Epithelial cell of esophagus (primary cell): ENCODE measurements around the gene TTR.

Experiments
- DNase-seq: peaks from one replicate; pipeline ENCODE4 v3.0.0; 2010; ENCODE audit warnings: low read depth
- H3K4me3 ChIP-seq: 2 replicates; pipeline ENCODE4 v1.5.1; 2011; ENCODE audit warnings: mild to moderate bottlenecking, low read length, control low read depth
- TF ChIP-seq, protein P1 (sequence below): IDR thresholded peaks from 2 replicates; pipeline ENCODE4 v1.5.1; 2011; ENCODE audit warnings: low read depth, mild to moderate bottlenecking, low read length, control low read depth, inconsistent platforms; ENCODE audit not compliant: insufficient read depth; ENCODE audit errors: missing control alignments

The TTR gene

DNA sequence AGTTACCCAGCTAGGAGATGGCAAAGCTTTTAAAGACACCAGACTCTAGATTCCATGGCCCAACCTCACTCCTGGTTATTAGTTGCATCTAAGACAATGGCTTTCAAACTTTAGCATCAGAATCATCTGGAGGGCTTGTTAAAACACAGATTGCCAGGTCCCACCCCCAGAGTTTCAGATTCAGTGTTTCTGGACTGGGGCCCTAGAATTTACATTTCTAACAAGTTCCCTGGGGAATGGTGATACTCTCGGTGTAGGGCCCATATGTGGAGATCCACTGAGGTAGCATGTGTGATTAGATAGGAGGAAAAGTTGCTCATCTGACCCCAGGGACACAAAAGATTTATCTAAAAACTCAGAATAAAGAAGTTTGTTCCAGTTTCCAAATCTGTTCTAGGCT is 14.5 kb upstream of the TTR start:
- no peak for DNase-seq
- no peak overlapping the region for H3K4me3 ChIP-seq
- TF ChIP-seq, protein P1, sequence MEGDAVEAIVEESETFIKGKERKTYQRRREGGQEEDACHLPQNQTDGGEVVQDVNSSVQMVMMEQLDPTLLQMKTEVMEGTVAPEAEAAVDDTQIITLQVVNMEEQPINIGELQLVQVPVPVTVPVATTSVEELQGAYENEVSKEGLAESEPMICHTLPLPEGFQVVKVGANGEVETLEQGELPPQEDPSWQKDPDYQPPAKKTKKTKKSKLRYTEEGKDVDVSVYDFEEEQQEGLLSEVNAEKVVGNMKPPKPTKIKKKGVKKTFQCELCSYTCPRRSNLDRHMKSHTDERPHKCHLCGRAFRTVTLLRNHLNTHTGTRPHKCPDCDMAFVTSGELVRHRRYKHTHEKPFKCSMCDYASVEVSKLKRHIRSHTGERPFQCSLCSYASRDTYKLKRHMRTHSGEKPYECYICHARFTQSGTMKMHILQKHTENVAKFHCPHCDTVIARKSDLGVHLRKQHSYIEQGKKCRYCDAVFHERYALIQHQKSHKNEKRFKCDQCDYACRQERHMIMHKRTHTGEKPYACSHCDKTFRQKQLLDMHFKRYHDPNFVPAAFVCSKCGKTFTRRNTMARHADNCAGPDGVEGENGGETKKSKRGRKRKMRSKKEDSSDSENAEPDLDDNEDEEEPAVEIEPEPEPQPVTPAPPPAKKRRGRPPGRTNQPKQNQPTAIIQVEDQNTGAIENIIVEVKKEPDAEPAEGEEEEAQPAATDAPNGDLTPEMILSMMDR, result no peak

DNA sequence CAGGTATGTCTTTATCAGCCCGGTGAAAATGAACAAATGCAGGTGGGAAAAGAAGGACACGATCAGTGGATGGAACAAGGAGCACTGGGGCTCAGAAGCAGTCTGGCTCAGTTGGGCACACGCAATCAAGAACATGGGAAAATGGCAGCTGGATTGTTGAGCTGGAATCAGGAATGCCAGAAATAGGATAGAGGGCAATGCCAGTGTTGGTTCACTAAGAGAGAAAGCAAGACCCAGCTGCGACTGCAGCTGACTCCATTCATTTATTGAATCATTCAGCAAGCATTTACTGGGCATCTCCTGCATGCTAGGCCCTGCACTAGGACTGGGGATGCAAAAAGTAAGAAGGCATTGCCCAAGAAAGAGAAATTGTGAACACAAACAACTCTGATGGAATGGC is 13.6 kb upstream of the TTR start:
- TF ChIP-seq, protein P1, result no peak
- no peak overlapping the region for H3K4me3 ChIP-seq
- no peak for DNase-seq

DNA sequence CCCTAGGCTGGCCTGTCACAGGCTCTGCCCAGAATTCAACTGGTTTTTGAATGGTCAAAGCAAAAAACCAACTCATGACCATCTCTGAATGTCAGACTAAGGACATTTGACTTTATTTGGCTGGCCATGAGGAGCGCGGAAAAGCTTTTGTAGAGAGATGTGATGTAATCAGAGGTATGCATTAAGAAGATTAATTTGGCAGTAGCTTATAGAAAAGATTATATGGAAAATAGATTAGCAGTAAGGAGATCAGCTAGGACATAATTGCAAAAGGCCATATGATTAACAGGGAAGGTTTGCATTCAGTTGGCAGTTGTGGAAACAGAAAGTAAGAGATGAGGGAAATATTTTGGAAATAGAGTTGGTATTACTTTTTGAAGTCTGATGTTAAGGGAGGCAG is 12.3 kb upstream of the TTR start:
- DNase-seq, result no peak
- no peak overlapping the region for H3K4me3 ChIP-seq
- TF ChIP-seq, protein P1, result no peak

DNA sequence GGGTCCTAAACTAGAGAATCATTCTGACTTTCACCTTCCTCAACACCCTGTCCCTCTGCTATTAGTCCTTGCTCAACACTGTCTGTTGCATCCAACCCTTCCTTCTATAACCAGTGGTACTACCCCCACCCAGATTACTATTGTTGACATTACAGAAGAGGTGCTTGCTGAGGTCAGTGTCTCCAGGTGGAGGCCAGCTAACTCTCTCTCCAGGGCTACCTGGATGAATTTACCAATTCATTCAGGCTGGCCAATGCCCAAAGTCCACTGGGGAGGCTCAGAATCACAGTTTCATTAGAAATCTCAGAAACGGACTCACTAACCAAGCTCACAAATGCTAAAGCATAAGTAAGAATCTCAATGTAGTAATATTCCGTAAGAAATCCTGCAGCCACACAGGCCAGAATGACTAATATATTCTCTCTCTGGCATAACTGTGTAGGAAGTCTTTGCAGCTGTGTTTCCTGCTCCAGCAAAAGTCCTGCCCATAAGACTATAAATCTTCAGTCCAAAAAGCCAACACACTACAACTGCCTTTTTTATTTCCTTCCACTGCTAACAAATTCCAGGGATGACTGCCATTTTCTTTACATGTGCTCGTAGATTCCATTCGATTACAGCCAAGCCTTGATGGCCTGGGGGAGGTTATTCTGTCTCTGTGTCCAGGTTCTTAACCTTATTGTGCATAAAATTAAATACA is 10.0 kb upstream of the TTR start:
- peak; percentile 19 for DNase-seq
- TF ChIP-seq, protein P1, result no peak
- H3K4me3 ChIP-seq, result no peak overlapping the region

DNA sequence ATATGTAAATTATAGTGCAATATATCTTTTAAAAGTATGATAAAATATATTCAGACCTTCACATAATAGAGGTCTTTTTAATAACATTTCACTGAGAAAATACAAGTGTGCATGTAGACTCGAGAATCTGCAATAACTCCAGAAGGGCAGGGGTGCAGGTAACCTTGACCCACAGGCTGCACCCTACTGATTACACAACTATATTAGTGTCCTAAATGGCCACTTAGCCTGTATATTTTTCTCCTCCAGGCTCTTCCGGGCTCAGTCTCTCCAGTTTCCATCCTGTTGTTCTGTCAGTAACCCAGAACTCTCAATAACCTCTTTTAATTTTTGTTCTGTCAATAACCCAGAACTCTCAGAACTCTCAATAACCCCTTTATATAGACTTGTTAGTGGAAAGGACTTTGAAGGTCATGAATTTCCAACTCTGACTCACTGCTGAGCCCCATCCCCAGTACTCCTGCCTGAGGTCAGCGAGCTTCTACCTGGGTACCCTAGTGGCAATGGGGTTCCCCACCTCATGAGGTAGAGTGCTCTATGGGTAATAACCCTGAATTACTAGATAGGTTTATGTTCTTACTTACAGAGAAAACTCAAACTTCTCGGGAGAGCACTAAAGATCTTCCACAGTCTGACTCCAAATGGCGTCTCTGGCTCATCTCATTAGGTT is 8.4 kb upstream of the TTR start:
- TF ChIP-seq, protein P1, result no peak
- no peak overlapping the region for H3K4me3 ChIP-seq
- no peak for DNase-seq

DNA sequence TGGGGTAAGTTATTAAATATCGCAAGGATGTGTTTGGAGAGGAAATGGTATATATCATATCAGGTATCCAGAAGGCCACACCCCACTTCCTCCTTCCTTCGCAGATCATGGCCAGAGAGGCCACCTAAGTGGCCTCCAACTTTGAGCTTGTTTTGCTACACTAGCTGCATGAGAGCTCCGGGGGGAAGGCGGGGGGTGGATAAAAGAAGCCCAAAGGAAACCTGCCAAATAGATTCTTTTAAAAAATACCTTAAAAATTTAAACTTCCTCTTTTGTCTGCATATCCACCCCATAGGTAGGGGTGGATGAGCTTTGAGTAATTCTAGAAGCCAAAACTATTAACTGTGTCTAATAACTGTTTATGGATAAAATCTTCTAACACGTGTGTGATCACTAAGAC is 5.7 kb upstream of the TTR start:
- H3K4me3 ChIP-seq, result no peak overlapping the region
- DNase-seq, result no peak
- TF ChIP-seq, protein P1, result no peak

DNA sequence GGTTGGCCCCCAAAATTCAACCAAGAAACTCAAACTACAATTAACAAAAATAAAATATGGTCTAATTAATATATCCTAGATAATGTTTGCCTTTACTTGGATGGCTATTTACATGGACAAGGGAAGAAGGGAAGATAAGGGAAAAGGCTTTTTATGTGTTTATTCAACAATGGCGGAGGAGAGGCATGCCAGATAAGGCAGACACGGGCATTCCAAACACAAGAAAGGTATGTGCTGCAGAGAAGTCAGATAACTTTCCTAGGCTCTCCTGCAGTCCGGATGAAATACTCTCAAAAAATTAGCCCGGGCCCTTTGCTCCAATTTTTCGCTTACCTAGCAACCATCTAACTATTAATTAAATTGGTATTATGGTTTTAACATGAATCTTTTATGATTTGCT is 5.1 kb upstream of the TTR start:
- no peak overlapping the region for H3K4me3 ChIP-seq
- DNase-seq, result no peak
- TF ChIP-seq, protein P1, result no peak
